Stimulated activated naive CD8-positive, alpha-beta T cell treated with anti-CD3 and anti-CD28 coated beads, Interleukin-15, Interleukin-2, amounts not matched to agents 100 ng/mL and 50 ng/mL, for 24 hours (primary cell): Measurements from ENCODE around the gene GPRC5C.

Experiments
- H3K27ac Mint-ChIP-seq: one replicate; pipeline ENCODE4 v1.8.0; 2021; ENCODE audit warnings: mild to moderate bottlenecking, mixed read lengths
- H3K27me3 Mint-ChIP-seq: one replicate; pipeline ENCODE4 v1.8.0; 2021; ENCODE audit warnings: mixed read lengths
- H3K36me3 Mint-ChIP-seq: one replicate; pipeline ENCODE4 v1.8.0; 2021; ENCODE audit warnings: low read depth, mixed read lengths
- H3K4me1 Mint-ChIP-seq: one replicate; pipeline ENCODE4 v1.8.0; 2021; ENCODE audit warnings: low read depth, mixed read lengths
- H3K4me3 Mint-ChIP-seq: one replicate; pipeline ENCODE4 v1.8.0; 2021; ENCODE audit warnings: mild to moderate bottlenecking, mixed read lengths
- H3K9me3 Mint-ChIP-seq: one replicate; pipeline ENCODE4 v1.8.0; 2021; ENCODE audit warnings: mixed read lengths

The GPRC5C gene

GRCh38 chr17:74435775-74436359, 4.0 kb downstream of the GPRC5C start:
- H3K4me3 Mint-ChIP-seq: no peak overlapping the region
- H3K27me3 Mint-ChIP-seq: peaks cover 41% of the 10 kb centered on the region
- peaks cover 6% of the 10 kb centered on the region for H3K9me3 Mint-ChIP-seq
- no peak overlapping the region for H3K27ac Mint-ChIP-seq
- peaks cover 6% of the 10 kb centered on the region for H3K36me3 Mint-ChIP-seq
- peaks cover 10% of the 10 kb centered on the region for H3K4me1 Mint-ChIP-seq

GRCh38 chr17:74437702-74438101, 5.8 kb downstream of the GPRC5C start:
- Mint-ChIP-seq H3K4me1 (no peaks in the 10 kb centered on the region), H3K36me3 (peaks cover 6% of the 10 kb centered on the region), H3K4me3 (no peak overlapping the region), H3K27me3 (peaks cover 30% of the 10 kb centered on the region), H3K27ac (no peak overlapping the region), H3K9me3 (peaks cover 6% of the 10 kb centered on the region)

GRCh38 chr17:74439691-74440567, 8.0 kb downstream of the GPRC5C start:
- peaks cover 6% of the 10 kb centered on the region for H3K9me3 Mint-ChIP-seq
- H3K4me1 Mint-ChIP-seq: peaks cover 4% of the 10 kb centered on the region
- peaks cover 6% of the 10 kb centered on the region for H3K36me3 Mint-ChIP-seq
- H3K27me3 Mint-ChIP-seq: peaks cover 15% of the 10 kb centered on the region
- H3K27ac Mint-ChIP-seq: no peak overlapping the region
- no peak overlapping the region for H3K4me3 Mint-ChIP-seq

GRCh38 chr17:74441537-74441936, 9.6 kb downstream of the GPRC5C start:
- H3K9me3 Mint-ChIP-seq: peaks cover 6% of the 10 kb centered on the region
- H3K27ac Mint-ChIP-seq: no peak overlapping the region
- H3K27me3 Mint-ChIP-seq: peaks cover 10% of the 10 kb centered on the region
- H3K36me3 Mint-ChIP-seq: peaks cover 6% of the 10 kb centered on the region
- no peak overlapping the region for H3K4me3 Mint-ChIP-seq
- peaks cover 6% of the 10 kb centered on the region for H3K4me1 Mint-ChIP-seq

GRCh38 chr17:74442291-74442669, 10.4 kb downstream of the GPRC5C start:
- peaks cover 13% of the 10 kb centered on the region for H3K4me1 Mint-ChIP-seq
- peaks cover 6% of the 10 kb centered on the region for H3K9me3 Mint-ChIP-seq
- no peak overlapping the region for H3K27ac Mint-ChIP-seq
- H3K36me3 Mint-ChIP-seq: peaks cover 6% of the 10 kb centered on the region
- no peak overlapping the region for H3K4me3 Mint-ChIP-seq
- peaks cover 3% of the 10 kb centered on the region for H3K27me3 Mint-ChIP-seq

- Mint-ChIP-seq H3K4me1 (peaks cover 16% of the 10 kb centered on the region), H3K36me3 (peaks cover 6% of the 10 kb centered on the region), H3K9me3 (peaks cover 6% of the 10 kb centered on the region), H3K27me3 (peaks cover 6% of the 10 kb centered on the region), H3K4me3 (no peak overlapping the region), H3K27ac (no peak overlapping the region)
Measured at GRCh38 chr17:74442670-74443515, 11.0 kb downstream of the GPRC5C start.

- Mint-ChIP-seq H3K36me3 (peaks cover 4% of the 10 kb centered on the region), H3K9me3 (peaks cover 3% of the 10 kb centered on the region), H3K4me3 (no peak overlapping the region), H3K4me1 (peaks cover 16% of the 10 kb centered on the region), H3K27me3 (peaks cover 6% of the 10 kb centered on the region), H3K27ac (no peak overlapping the region)
Measured at GRCh38 chr17:74443516-74444296, 11.8 kb downstream of the GPRC5C start.

GRCh38 chr17:74444406-74444805, 12.5 kb downstream of the GPRC5C start:
- H3K9me3 Mint-ChIP-seq: no peaks in the 10 kb centered on the region
- H3K27ac Mint-ChIP-seq: no peak overlapping the region
- H3K4me1 Mint-ChIP-seq: peaks cover 16% of the 10 kb centered on the region
- H3K4me3 Mint-ChIP-seq: no peak overlapping the region
- H3K36me3 Mint-ChIP-seq: no peaks in the 10 kb centered on the region
- peaks cover 6% of the 10 kb centered on the region for H3K27me3 Mint-ChIP-seq

GRCh38 chr17:74445158-74445557, 13.3 kb downstream of the GPRC5C start:
- Mint-ChIP-seq H3K4me1 (peaks cover 16% of the 10 kb centered on the region), H3K4me3 (no peak overlapping the region), H3K9me3 (no peaks in the 10 kb centered on the region), H3K27ac (no peak overlapping the region), H3K27me3 (peaks cover 4% of the 10 kb centered on the region), H3K36me3 (no peaks in the 10 kb centered on the region)

- peaks cover 16% of the 10 kb centered on the region for H3K4me1 Mint-ChIP-seq
- peak overlapping the region; percentile 63 for H3K4me3 Mint-ChIP-seq
- H3K27me3 Mint-ChIP-seq: peaks cover 4% of the 10 kb centered on the region
- H3K9me3 Mint-ChIP-seq: no peaks in the 10 kb centered on the region
- peak overlapping the region; percentile 49 for H3K27ac Mint-ChIP-seq
- no peaks in the 10 kb centered on the region for H3K36me3 Mint-ChIP-seq
Measured at GRCh38 chr17:74446551-74447500, 14.9 kb downstream of the GPRC5C start.

- Mint-ChIP-seq H3K27ac (no peak overlapping the region), H3K4me3 (no peak overlapping the region), H3K4me1 (peaks cover 21% of the 10 kb centered on the region), H3K27me3 (peaks cover 4% of the 10 kb centered on the region), H3K9me3 (no peaks in the 10 kb centered on the region), H3K36me3 (no peaks in the 10 kb centered on the region)
Measured at GRCh38 chr17:74447628-74448159, 15.8 kb downstream of the GPRC5C start.

- Mint-ChIP-seq H3K27me3 (peaks cover 4% of the 10 kb centered on the region), H3K4me3 (no peak overlapping the region), H3K9me3 (no peaks in the 10 kb centered on the region), H3K27ac (no peak overlapping the region), H3K4me1 (peaks cover 21% of the 10 kb centered on the region), H3K36me3 (no peaks in the 10 kb centered on the region)
Measured at GRCh38 chr17:74448756-74449155, 16.9 kb downstream of the GPRC5C start.

GRCh38 chr17:74449306-74449705, 17.4 kb downstream of the GPRC5C start:
- Mint-ChIP-seq H3K4me1 (peaks cover 21% of the 10 kb centered on the region), H3K4me3 (no peak overlapping the region), H3K36me3 (no peaks in the 10 kb centered on the region), H3K9me3 (no peaks in the 10 kb centered on the region), H3K27ac (no peak overlapping the region), H3K27me3 (peaks cover 4% of the 10 kb centered on the region)
